Glutamatergic neuron (in vitro differentiated cells): ENCODE measurements around the gene NFATC1. TPM values are rescaled to one million over a fixed set of nuclear protein-coding genes. Genes with fewer than 3 reads are reported as not detected.

Source experiments
- DNase-seq: peaks from one replicate; pipeline ENCODE4 v3.0.0; 2022
- H3K27ac Mint-ChIP-seq: one replicate; pipeline ENCODE4 v1.8.0; 2020; ENCODE audit warnings: mild to moderate bottlenecking, mixed read lengths, inconsistent platforms; ENCODE audit not compliant: unreplicated experiment
- H3K27me3 Mint-ChIP-seq: one replicate; pipeline ENCODE4 v1.8.0; 2020; ENCODE audit warnings: mild to moderate bottlenecking, moderate library complexity, mixed read lengths, inconsistent platforms; ENCODE audit not compliant: unreplicated experiment
- H3K36me3 Mint-ChIP-seq: one replicate; pipeline ENCODE4 v1.8.0; 2020; ENCODE audit warnings: mild to moderate bottlenecking, mixed read lengths, inconsistent platforms; ENCODE audit not compliant: unreplicated experiment
- H3K4me1 Mint-ChIP-seq: one replicate; pipeline ENCODE4 v1.8.0; 2020; ENCODE audit warnings: mild to moderate bottlenecking, low read depth, mixed read lengths, inconsistent platforms; ENCODE audit not compliant: unreplicated experiment
- H3K4me3 Mint-ChIP-seq: one replicate; pipeline ENCODE4 v1.8.0; 2020; ENCODE audit warnings: mild to moderate bottlenecking, mixed read lengths, inconsistent platforms; ENCODE audit not compliant: unreplicated experiment
- H3K9me3 Mint-ChIP-seq: one replicate; pipeline ENCODE4 v1.8.0; 2020; ENCODE audit warnings: mild to moderate bottlenecking, moderate library complexity, mixed read lengths, inconsistent platforms; ENCODE audit not compliant: unreplicated experiment
- CTCF ChIP-seq: fragments of 200-600 bp; sonication (generic); IDR thresholded peaks from one replicate; pipeline ENCODE4 v1.5.0; 2021; ENCODE audit not compliant: partially characterized antibody, unreplicated experiment
- total RNA-seq: library from RNA; stranded (reverse); fragmentation: NEBNext Ultra II Directional; extraction: Animal tissue kit (Norgen Biotek cat#: 25700); gene quantifications from one replicate; pipeline ENCODE4 v1.2.1, GENCODE V29; 2021; ENCODE audit not compliant: unreplicated experiment

Gene NFATC1
- total RNA-seq, 1 donor from 2014 or later: 5.3 TPM

- H3K4me1 Mint-ChIP-seq: peaks cover 16% of the 10 kb centered on the region
- H3K9me3 Mint-ChIP-seq: peaks cover 4% of the 10 kb centered on the region
- no peak for TF ChIP-seq CTCF
- H3K4me3 Mint-ChIP-seq: no peak overlapping the region
- H3K36me3 Mint-ChIP-seq: no peaks in the 10 kb centered on the region
- DNase-seq: no peak
- no peaks in the 10 kb centered on the region for H3K27me3 Mint-ChIP-seq
- no peak overlapping the region for H3K27ac Mint-ChIP-seq
Measured at GRCh38 chr18:79449551-79450288, 54.0 kb downstream of the NFATC1 start.

- no peak for TF ChIP-seq CTCF
- Mint-ChIP-seq H3K4me1 (peaks cover 10% of the 10 kb centered on the region), H3K36me3 (no peaks in the 10 kb centered on the region), H3K9me3 (peaks cover 6% of the 10 kb centered on the region), H3K27me3 (no peaks in the 10 kb centered on the region), H3K4me3 (no peak overlapping the region), H3K27ac (no peak overlapping the region)
- DNase-seq: no peak
Measured at GRCh38 chr18:79450289-79451080, 54.8 kb downstream of the NFATC1 start.

GRCh38 chr18:79451237-79452125, 55.8 kb downstream of the NFATC1 start:
- DNase-seq: no peak
- H3K36me3 Mint-ChIP-seq: no peaks in the 10 kb centered on the region
- H3K9me3 Mint-ChIP-seq: peaks cover 6% of the 10 kb centered on the region
- no peak overlapping the region for H3K27ac Mint-ChIP-seq
- no peak overlapping the region for H3K4me3 Mint-ChIP-seq
- no peaks in the 10 kb centered on the region for H3K27me3 Mint-ChIP-seq
- peaks cover 4% of the 10 kb centered on the region for H3K4me1 Mint-ChIP-seq
- TF ChIP-seq CTCF: no peak

- H3K27me3 Mint-ChIP-seq: no peaks in the 10 kb centered on the region
- DNase-seq: no peak
- H3K4me3 Mint-ChIP-seq: no peak overlapping the region
- H3K27ac Mint-ChIP-seq: no peak overlapping the region
- H3K4me1 Mint-ChIP-seq: no peaks in the 10 kb centered on the region
- TF ChIP-seq CTCF: no peak
- peaks cover 6% of the 10 kb centered on the region for H3K9me3 Mint-ChIP-seq
- no peaks in the 10 kb centered on the region for H3K36me3 Mint-ChIP-seq
Measured at GRCh38 chr18:79452190-79452990, 56.7 kb downstream of the NFATC1 start.
